ENCODE data around the gene NSG2. TPM values are rescaled to one million over a fixed set of nuclear protein-coding genes. Genes with fewer than 3 reads are reported as not detected.

The NSG2 gene
- total and polyA plus RNA-seq, 2 of the 4 experiments (the other 2 are of a cell fraction), result not detected

DNA sequence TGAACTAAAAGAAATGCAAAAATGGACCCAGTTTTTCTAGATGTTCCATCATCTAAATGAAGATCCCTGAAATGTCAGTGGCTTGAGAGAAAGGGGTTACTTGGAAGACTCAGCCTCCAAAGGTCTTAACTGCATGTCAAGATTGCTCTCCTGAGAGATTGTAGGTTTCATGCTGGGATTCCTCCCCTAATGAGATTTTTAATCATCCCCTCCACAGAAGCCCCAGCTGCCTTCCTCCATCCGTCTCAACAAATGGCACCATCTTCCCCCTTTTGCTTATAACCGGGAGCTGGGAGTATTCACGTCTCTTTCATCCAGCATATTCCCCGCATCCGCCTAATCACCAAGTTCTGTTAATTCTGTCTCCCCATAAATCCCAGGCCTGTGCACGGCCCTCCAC is 104.5 kb downstream of the NSG2 start:
- no peak overlapping the region for H3K18ac ChIP-seq (ENCODE audit: low read depth, low read length)
- BruUV-seq (replicated peaks), result no TSS peak
- no peak overlapping the region for H3K4me2 ChIP-seq (ENCODE audit: low read depth, low read length)
- TF ChIP-seq MXI1 (IDR thresholded peaks at IDR 0.05; ENCODE audit: borderline replicate concordance, low read depth, low read length) (no peak), USF2 (IDR thresholded peaks at IDR 0.05; ENCODE audit: low read depth, low read length) (no peak), MAFK (IDR thresholded peaks at IDR 0.05; ENCODE audit: low read depth, low read length) (no peak), BHLHE40 (IDR thresholded peaks at IDR 0.05; ENCODE audit: low read depth, low read length) (no peak), MAZ (IDR thresholded peaks at IDR 0.05; ENCODE audit: borderline replicate concordance, low read depth, low read length) (no peak), CEBPB (IDR thresholded peaks at IDR 0.05; ENCODE audit: low read depth, low read length) (no peak), SMC3 (IDR thresholded peaks at IDR 0.05; ENCODE audit: low read depth, low read length) (no peak), CHD1 (IDR thresholded peaks at IDR 0.05; ENCODE audit: low read depth, low read length) (no peak), RAD21 (IDR thresholded peaks at IDR 0.05; ENCODE audit: low read length) (no peak), POLR2A (IDR thresholded peaks at IDR 0.05; ENCODE audit: low read depth, low read length) (no peak), RCOR1 (IDR thresholded peaks at IDR 0.05; ENCODE audit: insufficient replicate concordance, low read length) (no peak), FOS (IDR thresholded peaks at IDR 0.05; ENCODE audit: low read depth, low read length) (no peak), RFX5 (IDR thresholded peaks at IDR 0.05; ENCODE audit: low read depth, low read length) (no peak), NFE2L2 (IDR thresholded peaks at IDR 0.05; ENCODE audit: low read depth, low read length) (no peak)
- TF ChIP-seq, protein P1, sequence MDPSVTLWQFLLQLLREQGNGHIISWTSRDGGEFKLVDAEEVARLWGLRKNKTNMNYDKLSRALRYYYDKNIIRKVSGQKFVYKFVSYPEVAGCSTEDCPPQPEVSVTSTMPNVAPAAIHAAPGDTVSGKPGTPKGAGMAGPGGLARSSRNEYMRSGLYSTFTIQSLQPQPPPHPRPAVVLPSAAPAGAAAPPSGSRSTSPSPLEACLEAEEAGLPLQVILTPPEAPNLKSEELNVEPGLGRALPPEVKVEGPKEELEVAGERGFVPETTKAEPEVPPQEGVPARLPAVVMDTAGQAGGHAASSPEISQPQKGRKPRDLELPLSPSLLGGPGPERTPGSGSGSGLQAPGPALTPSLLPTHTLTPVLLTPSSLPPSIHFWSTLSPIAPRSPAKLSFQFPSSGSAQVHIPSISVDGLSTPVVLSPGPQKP (IDR thresholded peaks at IDR 0.05; ENCODE audit: borderline replicate concordance, low read depth, low read length), result no peak
- TF ChIP-seq, protein P2, sequence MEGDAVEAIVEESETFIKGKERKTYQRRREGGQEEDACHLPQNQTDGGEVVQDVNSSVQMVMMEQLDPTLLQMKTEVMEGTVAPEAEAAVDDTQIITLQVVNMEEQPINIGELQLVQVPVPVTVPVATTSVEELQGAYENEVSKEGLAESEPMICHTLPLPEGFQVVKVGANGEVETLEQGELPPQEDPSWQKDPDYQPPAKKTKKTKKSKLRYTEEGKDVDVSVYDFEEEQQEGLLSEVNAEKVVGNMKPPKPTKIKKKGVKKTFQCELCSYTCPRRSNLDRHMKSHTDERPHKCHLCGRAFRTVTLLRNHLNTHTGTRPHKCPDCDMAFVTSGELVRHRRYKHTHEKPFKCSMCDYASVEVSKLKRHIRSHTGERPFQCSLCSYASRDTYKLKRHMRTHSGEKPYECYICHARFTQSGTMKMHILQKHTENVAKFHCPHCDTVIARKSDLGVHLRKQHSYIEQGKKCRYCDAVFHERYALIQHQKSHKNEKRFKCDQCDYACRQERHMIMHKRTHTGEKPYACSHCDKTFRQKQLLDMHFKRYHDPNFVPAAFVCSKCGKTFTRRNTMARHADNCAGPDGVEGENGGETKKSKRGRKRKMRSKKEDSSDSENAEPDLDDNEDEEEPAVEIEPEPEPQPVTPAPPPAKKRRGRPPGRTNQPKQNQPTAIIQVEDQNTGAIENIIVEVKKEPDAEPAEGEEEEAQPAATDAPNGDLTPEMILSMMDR (conservative IDR thresholded peaks at IDR 0.05; ENCODE audit: low read depth, low read length), result no peak
- no peak overlapping the region for H3K14ac ChIP-seq (replicated peaks; ENCODE audit: low read depth, low read length)
- no peak overlapping the region for H2BK120ac ChIP-seq (ENCODE audit: low read depth, low read length)
- H2BK15ac ChIP-seq (ENCODE audit: low read depth, low read length), result no peak overlapping the region
- H3K4me1 ChIP-seq (ENCODE audit: control insufficient read depth, insufficient read depth, low read length), result no peaks in the 10 kb centered on the region
- intact Hi-C loops (cut with micrococcal nuclease) (no loop called here), in situ Hi-C loops (cut with MboI; ENCODE audit: low sequenced_read_pairs) (no loop called here), dilution Hi-C loops (cut with HindIII; ENCODE audit: low sequenced_read_pairs, unreplicated experiment) (no loop called here)
- H3K27me3 ChIP-seq (ENCODE audit: control insufficient read depth, insufficient read depth, low read length), result no peaks in the 10 kb centered on the region
- H3K4me3 ChIP-seq (ENCODE audit: insufficient read depth, low read depth, low read length), result no peak overlapping the region
- H3K9me1 ChIP-seq (ENCODE audit: insufficient read depth, low read length), result no peaks in the 10 kb centered on the region
- H2BK5ac ChIP-seq (ENCODE audit: low read depth, low read length, poor library complexity, severe bottlenecking), result no peak overlapping the region
- no peak overlapping the region for H3K23ac ChIP-seq (ENCODE audit: low read depth, low read length)
- no peak overlapping the region for H3K4ac ChIP-seq (ENCODE audit: low read depth, low read length)
- H3K9ac ChIP-seq (ENCODE audit: low read depth, low read length), result no peak overlapping the region
- H2AFZ ChIP-seq (replicated peaks; ENCODE audit: low read length, poor library complexity), result no peak overlapping the region
- POLR2A ChIA-PET (ENCODE audit: unreplicated experiment), result no interaction called here
- H4K20me1 ChIP-seq (ENCODE audit: insufficient read depth, low read length), result no peaks in the 10 kb centered on the region
- no peak overlapping the region for H2AK9ac ChIP-seq (replicated peaks; ENCODE audit: low read depth, low read length, poor library complexity)
- H3K56ac ChIP-seq (ENCODE audit: extremely low read depth, insufficient read depth, low read length), result no peak overlapping the region
- H4K91ac ChIP-seq (ENCODE audit: insufficient read depth, low read depth, low read length), result no peak overlapping the region
- 33% methylated on average over 1 of the region's 6 CpGs; no CpG with 5 or more reads in 1 of the 2 experiments for WGBS, 2 experiments (ENCODE audit: extremely low coverage in 2 of 2, insufficient read length in 1 of 2)
- CTCF ChIA-PET, result no interaction called here
- DNase-seq (no peak), ATAC-seq (ENCODE audit: low read depth) (no peak)
- H3K36me3 ChIP-seq (ENCODE audit: control insufficient read depth, insufficient read depth, low read length), result no peaks in the 10 kb centered on the region
- H4K8ac ChIP-seq (ENCODE audit: low read depth in 2 of 2, low read length in 2 of 2), result no peak overlapping the region
- H4K5ac ChIP-seq (ENCODE audit: low read depth, low read length), result no peak overlapping the region
- H2BK20ac ChIP-seq (ENCODE audit: low read depth, low read length), result no peak overlapping the region
- peaks cover 19% of the 10 kb centered on the region for H3K9me3 ChIP-seq (ENCODE audit: control insufficient read depth, insufficient read depth, low read length)
- no peaks in the 10 kb centered on the region for H3K79me1 ChIP-seq (ENCODE audit: low read depth in 1 of 2, low read length in 2 of 2)
- no peak overlapping the region for H2AK5ac ChIP-seq (ENCODE audit: low read depth, low read length)
- no peak overlapping the region for H3K27ac ChIP-seq (ENCODE audit: insufficient read depth, low read length)
